Effector CD8-positive, alpha-beta T cell (primary cell): Measurements from ENCODE around the gene PORCN.

Experiments
- DNase-seq: peaks from one replicate; lab custom pipeline; 2025; lab: John Stamatoyannopoulos, UW
- total RNA-seq, 4 experiments: gene quantifications; one replicate each; lab custom pipeline; 2026; lab: John Stamatoyannopoulos, UW

The PORCN gene
- total RNA-seq: 15.8 to 24.5 (median 22.6) reads per million in 4 experiments

GRCh38 chrX:48508400-48509244, at the start of gene PORCN:
Gene PORCN (plus strand): TSS chrX:48508992. CDS start chrX:48509821, 829 bp downstream.
- DNase-seq: peak; percentile 69

- DNase-seq: no peak
Observed at GRCh38 chrX:48459483-48459882, 49.3 kb upstream of the PORCN start.

- DNase-seq: no peak
Observed at GRCh38 chrX:48460031-48460430, 48.8 kb upstream of the PORCN start.

GRCh38 chrX:48460606-48461005, 48.2 kb upstream of the PORCN start:
- DNase-seq: no peak

GRCh38 chrX:48461830-48462229, 47.0 kb upstream of the PORCN start:
- DNase-seq: no peak

- DNase-seq: no peak
Observed at GRCh38 chrX:48465336-48465933, 43.4 kb upstream of the PORCN start.

GRCh38 chrX:48466696-48467095, 42.1 kb upstream of the PORCN start:
- no peak for DNase-seq

GRCh38 chrX:48467281-48467761, 41.5 kb upstream of the PORCN start:
- DNase-seq: no peak

GRCh38 chrX:48468247-48468671, 40.5 kb upstream of the PORCN start:
- no peak for DNase-seq

GRCh38 chrX:48468693-48469691, 39.8 kb upstream of the PORCN start:
- DNase-seq: peak; percentile 2

GRCh38 chrX:48470110-48470832, 38.5 kb upstream of the PORCN start, which contains the start of gene SLC38A5:
Gene SLC38A5 (minus strand): TSS chrX:48470260. CDS start chrX:48467924, 2,336 bp downstream.
- DNase-seq: no peak

GRCh38 chrX:48470833-48471118, 38.0 kb upstream of the PORCN start:
- DNase-seq: no peak

- DNase-seq: no peak
Observed at GRCh38 chrX:48471504-48471903, 37.3 kb upstream of the PORCN start.

- DNase-seq: no peak
Observed at GRCh38 chrX:48472225-48472624, 36.6 kb upstream of the PORCN start.

- DNase-seq: no peak
Observed at GRCh38 chrX:48472851-48473703, 35.7 kb upstream of the PORCN start.

GRCh38 chrX:48473704-48473990, 35.1 kb upstream of the PORCN start:
- DNase-seq: no peak

GRCh38 chrX:48474127-48474526, 34.7 kb upstream of the PORCN start:
- DNase-seq: no peak

- no peak for DNase-seq
Observed at GRCh38 chrX:48474581-48474980, 34.2 kb upstream of the PORCN start.

GRCh38 chrX:48475296-48475695, 33.5 kb upstream of the PORCN start:
- no peak for DNase-seq

GRCh38 chrX:48475774-48476577, 32.8 kb upstream of the PORCN start, which contains the start of gene FTSJ1:
Gene FTSJ1 (plus strand): TSS chrX:48476199. CDS start chrX:48478048, 1,849 bp downstream.
- DNase-seq: peak; percentile 83
